HCT116 (cell line): ENCODE measurements around the gene SPTBN4. TPM values are rescaled to one million over a fixed set of nuclear protein-coding genes. Genes with fewer than 3 reads are reported as not detected.
A peak's percentile ranks its signal among the peaks of the same experiment; 100 is the strongest.

Source experiments
- ATAC-seq: fragments of 200-7000 bp; cut with Tn5 transposase; 2 replicates; pipeline ENCODE4 v1.9.1; 2020; ENCODE audit warnings: mild to moderate bottlenecking, moderate library complexity
- BruUV-seq: library from RNA; stranded (reverse); fragments of 400-500 nt; replicated peaks from 2 replicates; lab custom pipeline; 2021; lab: Mats Ljungman, UMichigan
- CTCF ChIA-PET: fragments of 300-600 bp; sonication (Branson Sonifier 250); formaldehyde crosslinking; loops from one replicate; lab custom pipeline; 2021; ENCODE audit warnings: antibody characterized with exemption; lab: Charles Lee
- POLR2A ChIA-PET: fragments of 300-600, 350-600 bp; sonication (Branson Sonifier 250); formaldehyde crosslinking; loops from one replicate; lab custom pipeline; 2021; ENCODE audit warnings: antibody characterized with exemption; lab: Charles Lee
- RAD21 ChIA-PET, 2 experiments: fragments of 300-600 bp; sonication (Branson Sonifier 250); formaldehyde crosslinking; loops; one replicate each; lab custom pipeline; 2023; ENCODE audit warnings: low total read pairs in 2 of 2; ENCODE audit not compliant: uncharacterized antibody in 2 of 2, unreplicated experiment in 2 of 2, low non-redundant PET in 1 of 2; lab: Charles Lee
- DNase-seq: peaks from one replicate; pipeline ENCODE4 v3.0.0-alpha.2; 2010; ENCODE audit warnings: low read depth, low spot score
- H2AFZ ChIP-seq: fragments of 200-600 bp; shearing (Covaris generic), sonication (generic); 2 replicates; pipeline ENCODE4 v1.6.1; 2017; ENCODE audit warnings: low read depth, mixed run types, mixed read lengths, antibody characterized with exemption, low read length; ENCODE audit not compliant: poor library complexity, severe bottlenecking
- H3K27ac ChIP-seq: 2 replicates; pipeline ENCODE4 v1.5.1; 2012; ENCODE audit warnings: low read depth, low read length
- H3K27me3 ChIP-seq: fragments of 200-600 bp; sonication (generic); 2 replicates; pipeline ENCODE4 v1.6.1; 2016; ENCODE audit warnings: mixed run types, low read length, mixed read lengths; ENCODE audit not compliant: insufficient read depth
- H3K36me3 ChIP-seq, 2 experiments: fragments of 200-500 bp in 1 of 2; fragments of 200-600 bp in 1 of 2; sonication (Bioruptor generic) in 1 of 2; sonication (generic) in 1 of 2; 2 replicates each; pipeline versions ENCODE4 v1.5.1 to v1.6.1; 2014 to 2016; ENCODE audit warnings: low read length in 2 of 2, inconsistent platforms in 1 of 2, mixed read lengths in 1 of 2, mixed run types in 1 of 2; ENCODE audit not compliant: insufficient read depth in 2 of 2, control insufficient read depth in 1 of 2
- H3K4me1 ChIP-seq, 2 experiments: fragments of 200-600 bp in 1 of 2; sonication (generic) in 1 of 2; 2 replicates each; pipeline versions ENCODE4 v1.5.1 to v1.6.1; 2012 to 2017; ENCODE audit warnings: low read length in 2 of 2, inconsistent platforms in 1 of 2, mild to moderate bottlenecking in 1 of 2, mixed read lengths in 1 of 2, mixed run types in 1 of 2, moderate library complexity in 1 of 2; ENCODE audit not compliant: insufficient read depth in 2 of 2, control insufficient read depth in 1 of 2
- H3K4me2 ChIP-seq: fragments of 200-600 bp; sonication (generic); 2 replicates; pipeline ENCODE4 v1.6.1; 2017; ENCODE audit warnings: mixed run types, low read length, mixed read lengths
- H3K4me3 ChIP-seq, 2 experiments: fragments of 200-600 bp in 1 of 2; sonication (generic) in 1 of 2; replicated peaks in 1 of 2; 2 replicates each; pipeline ENCODE4 v1.5.1; 2011 to 2016; ENCODE audit warnings: low read length in 2 of 2, control low read depth in 1 of 2, low read depth in 1 of 2, mild to moderate bottlenecking in 1 of 2, mixed read lengths in 1 of 2, mixed run types in 1 of 2
- H3K79me2 ChIP-seq: fragments of 200-600 bp; sonication (generic); 2 replicates; pipeline ENCODE4 v1.6.1; 2017; ENCODE audit warnings: mild to moderate bottlenecking, mixed run types, low read length, moderate library complexity, mixed read lengths; ENCODE audit not compliant: insufficient read depth
- H3K9ac ChIP-seq: fragments of 200-600 bp; sonication (generic); 2 replicates; pipeline ENCODE4 v1.6.1; 2016; ENCODE audit warnings: low read length, mixed read lengths
- H3K9me2 ChIP-seq: fragments of 200-600 bp; sonication (generic), shearing (Covaris generic); 2 replicates; pipeline ENCODE4 v1.6.1; 2017; ENCODE audit warnings: mixed run types, mild to moderate bottlenecking, moderate library complexity; ENCODE audit not compliant: insufficient read depth
- H3K9me3 ChIP-seq, 2 experiments: fragments of 200-500 bp in 1 of 2; fragments of 200-600 bp in 1 of 2; sonication (Bioruptor generic) in 1 of 2; sonication (generic) in 1 of 2; 2 replicates each; pipeline ENCODE4 v1.6.1; 2014 to 2017; ENCODE audit warnings: low read length in 2 of 2, mixed read lengths in 2 of 2, inconsistent platforms in 1 of 2, low read depth in 1 of 2, mild to moderate bottlenecking in 1 of 2, mixed run types in 1 of 2, moderate library complexity in 1 of 2; ENCODE audit not compliant: control insufficient read depth in 1 of 2, insufficient read depth in 1 of 2
- H4K20me1 ChIP-seq: fragments of 200-600 bp; sonication (generic), shearing (Covaris generic); 2 replicates; pipeline ENCODE4 v1.6.1; 2017; ENCODE audit warnings: mixed run types, mild to moderate bottlenecking, moderate library complexity; ENCODE audit not compliant: insufficient read depth
- CBX3 ChIP-seq: IDR thresholded peaks from 2 replicates; pipeline ENCODE4 v1.6.1; 2012; ENCODE audit warnings: low read depth
- CTCF ChIP-seq, 3 experiments: fragments of 200-600 bp in 1 of 3; sonication (generic) in 1 of 3; IDR thresholded peaks in 2 of 3; conservative IDR thresholded peaks in 1 of 3; 2 replicates each; pipeline ENCODE4 v1.5.1; 2012 to 2017; ENCODE audit warnings: low read depth in 2 of 3, low read length in 2 of 3, antibody characterized with exemption in 1 of 3, borderline replicate concordance in 1 of 3, control low read depth in 1 of 3, mild to moderate bottlenecking in 1 of 3, mixed read lengths in 1 of 3, mixed run types in 1 of 3, moderate library complexity in 1 of 3; ENCODE audit not compliant: insufficient read depth in 1 of 3
- EZH2 ChIP-seq: fragments of 200-600 bp; sonication (generic); IDR thresholded peaks from 2 replicates; pipeline ENCODE4 v1.6.1; 2017; ENCODE audit warnings: antibody characterized with exemption, mixed run types
- SP1 ChIP-seq: IDR thresholded peaks from 2 replicates; pipeline ENCODE4 v1.6.1; 2012; ENCODE audit warnings: low read depth
- TCF7L2 ChIP-seq: IDR thresholded peaks from 2 replicates; pipeline ENCODE4 v1.7.0; 2011; ENCODE audit warnings: borderline replicate concordance, inconsistent platforms; ENCODE audit not compliant: insufficient read depth, insufficient read length; ENCODE audit errors: extremely low read depth
- ZNF274 ChIP-seq: fragments of 200-500 bp; sonication (Bioruptor generic); IDR thresholded peaks from 2 replicates; pipeline ENCODE4 v1.6.1; 2014; ENCODE audit warnings: mild to moderate bottlenecking, low read depth, low read length, inconsistent platforms
- intact Hi-C: fragments of 100-400 bp; cut with micrococcal nuclease; formaldehyde crosslinking; loops from 2 replicates; pipeline ENCODE4 v1.10.0; 2022
- total RNA-seq: library from RNA; stranded (reverse); gene quantifications from one replicate; pipeline ENCODE4 v1.2.1, GENCODE V29; 2021; ENCODE audit not compliant: unreplicated experiment

SPTBN4 gene
- total RNA-seq, 1 experiment from 2014 or later: 4.6 TPM

GRCh38 chr19:40600570-40601133 lies 133.9 kb downstream of the SPTBN4 start:
- peaks cover 15% of the 10 kb centered on the region; the same call in 1 of the 2 replicates for H3K79me2 ChIP-seq
- H3K27ac ChIP-seq: peak overlapping the region; percentile 87
- H3K4me3 ChIP-seq: peak overlapping the region; percentile 23 to 62
- H3K27me3 ChIP-seq: no peaks in the 10 kb centered on the region
- ChIA-PET CTCF (interaction anchor here (1.5 to 4.3 kb wide), 5 partner anchors 13 to 137 kb away, joined by 3 to 39 read pairs (median 27); no protein-coding TSS in a partner anchor), POLR2A (interaction anchor here (0.9 to 1.6 kb wide), 3 partner anchors 13 to 180 kb away, joined by 3 read pairs; no protein-coding TSS in a partner anchor), RAD21 (no interaction called here)
- intact Hi-C loops: loop anchor here (5.0 to 10.0 kb wide), 2 partner anchors 178 to 456 kb away; no protein-coding TSS in a partner anchor
- no peaks in the 10 kb centered on the region for H3K9me2 ChIP-seq
- H2AFZ ChIP-seq: no peak overlapping the region
- ATAC-seq (no peak), DNase-seq (no peak)
- TF ChIP-seq EZH2: no peak
- TF ChIP-seq ZNF274: no peak
- no peak for TF ChIP-seq SP1
- no peak for TF ChIP-seq CBX3
- no peak for TF ChIP-seq TCF7L2
- TF ChIP-seq CTCF (IDR thresholded peaks at IDR 0.05 in 2 of 3, conservative IDR thresholded peaks at IDR 0.05 in 1 of 3; ENCODE audit: borderline replicate concordance in 1 of 3, insufficient read depth in 1 of 3, low read depth in 2 of 3, low read length in 2 of 3): 0 out of 6 replicates have a peak, but pooled peaks of 1 of the 3 experiments have one; percentile 7
- no peaks in the 10 kb centered on the region for H3K9me3 ChIP-seq
- H3K9ac ChIP-seq: peak overlapping the region; percentile 92; the same call in 1 of the 2 replicates
- no peaks in the 10 kb centered on the region for H3K36me3 ChIP-seq
- H4K20me1 ChIP-seq: no peaks in the 10 kb centered on the region
- no TSS peak for BruUV-seq
- H3K4me1 ChIP-seq: peaks cover 29 to 78% of the 10 kb centered on the region in 2 experiments
- peak overlapping the region; percentile 93 for H3K4me2 ChIP-seq
